WI38 (cell line): ENCODE measurements around the gene SEMA4A.

Experiments
- H3K4me3 ChIP-seq: 2 replicates; pipeline ENCODE4 v1.5.1; 2011; ENCODE audit warnings: low read depth, mild to moderate bottlenecking, control low read depth, low read length
- TF ChIP-seq, protein P1 (sequence below): IDR thresholded peaks from 2 replicates; pipeline ENCODE4 v1.5.1; 2012; ENCODE audit warnings: low read depth, mild to moderate bottlenecking, control low read depth, low read length

SEMA4A gene

DNA sequence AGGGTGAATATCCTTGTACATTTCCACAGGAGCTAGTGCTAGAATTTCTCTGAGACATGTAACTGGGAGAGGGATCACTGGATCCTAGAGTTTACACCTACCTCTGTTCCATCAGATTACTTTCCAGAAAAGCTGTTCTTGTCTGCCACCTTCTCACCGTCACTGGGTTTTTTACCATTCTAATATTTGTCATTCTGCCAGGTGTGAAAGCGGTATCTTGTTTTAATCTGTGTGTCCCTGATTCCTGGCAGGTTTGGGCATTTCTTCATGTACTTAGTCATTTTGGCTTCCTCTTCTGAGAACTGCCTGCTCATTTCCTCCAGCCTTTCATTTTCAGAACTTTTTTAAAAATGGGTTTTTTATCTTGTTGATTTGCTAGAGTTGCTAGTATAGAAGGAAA lies 64.5 kb downstream of the SEMA4A start:
- no peak overlapping the region for H3K4me3 ChIP-seq
- TF ChIP-seq, protein P1, sequence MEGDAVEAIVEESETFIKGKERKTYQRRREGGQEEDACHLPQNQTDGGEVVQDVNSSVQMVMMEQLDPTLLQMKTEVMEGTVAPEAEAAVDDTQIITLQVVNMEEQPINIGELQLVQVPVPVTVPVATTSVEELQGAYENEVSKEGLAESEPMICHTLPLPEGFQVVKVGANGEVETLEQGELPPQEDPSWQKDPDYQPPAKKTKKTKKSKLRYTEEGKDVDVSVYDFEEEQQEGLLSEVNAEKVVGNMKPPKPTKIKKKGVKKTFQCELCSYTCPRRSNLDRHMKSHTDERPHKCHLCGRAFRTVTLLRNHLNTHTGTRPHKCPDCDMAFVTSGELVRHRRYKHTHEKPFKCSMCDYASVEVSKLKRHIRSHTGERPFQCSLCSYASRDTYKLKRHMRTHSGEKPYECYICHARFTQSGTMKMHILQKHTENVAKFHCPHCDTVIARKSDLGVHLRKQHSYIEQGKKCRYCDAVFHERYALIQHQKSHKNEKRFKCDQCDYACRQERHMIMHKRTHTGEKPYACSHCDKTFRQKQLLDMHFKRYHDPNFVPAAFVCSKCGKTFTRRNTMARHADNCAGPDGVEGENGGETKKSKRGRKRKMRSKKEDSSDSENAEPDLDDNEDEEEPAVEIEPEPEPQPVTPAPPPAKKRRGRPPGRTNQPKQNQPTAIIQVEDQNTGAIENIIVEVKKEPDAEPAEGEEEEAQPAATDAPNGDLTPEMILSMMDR, result no peak

DNA sequence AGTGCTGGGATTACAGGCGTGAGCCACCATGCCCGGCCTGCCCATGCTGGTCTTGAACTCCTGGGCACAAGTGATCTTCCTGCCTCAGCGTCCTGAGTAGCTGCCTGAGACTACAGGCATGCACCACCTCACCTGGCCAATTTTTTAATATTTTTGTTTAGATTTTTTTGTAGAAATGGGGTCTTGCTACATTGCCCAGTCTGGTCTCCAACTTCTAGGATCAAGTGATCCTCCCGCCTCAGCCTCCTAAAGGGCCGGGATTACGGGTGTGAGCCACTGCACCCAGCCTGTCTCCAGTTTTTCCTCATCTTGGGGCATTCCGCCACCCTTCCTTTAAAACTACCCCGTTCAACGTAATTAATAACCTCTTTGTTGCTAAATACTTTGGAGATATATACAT lies 66.8 kb downstream of the SEMA4A start:
- H3K4me3 ChIP-seq, result no peak overlapping the region
- TF ChIP-seq, protein P1, result no peak

DNA sequence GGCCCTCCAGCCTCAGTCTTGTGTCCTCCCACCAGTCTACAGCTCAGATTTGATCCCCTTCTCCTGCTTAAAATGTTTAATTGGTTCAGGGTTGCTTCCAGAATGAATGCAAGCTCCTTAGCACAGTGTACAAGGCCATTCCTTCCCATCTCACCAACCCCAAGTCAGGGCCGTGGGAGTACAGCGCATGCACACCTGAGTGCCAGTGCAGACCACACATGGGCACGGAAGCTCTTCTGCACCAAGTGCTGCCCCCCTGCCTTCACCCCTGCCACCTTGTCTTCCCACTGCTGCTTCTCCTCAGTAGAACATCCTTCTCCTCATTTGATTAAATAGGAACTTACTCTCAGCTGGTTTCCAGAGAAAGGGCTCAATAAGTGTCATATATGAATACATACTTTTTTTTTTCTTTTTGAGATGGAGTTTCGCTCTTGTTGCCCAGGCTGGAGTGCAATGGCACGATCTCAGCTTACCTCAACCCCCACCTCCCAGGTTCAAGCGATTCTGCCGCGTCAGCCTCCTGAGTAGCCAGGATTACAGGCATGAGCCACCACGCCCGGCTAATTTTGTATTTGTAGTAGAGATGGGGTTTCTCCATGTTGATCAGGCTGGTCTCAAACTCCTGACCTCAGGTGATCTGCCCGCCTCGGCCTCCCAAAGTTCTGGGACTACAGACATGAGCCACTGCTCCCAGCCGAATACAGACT lies 68.8 kb downstream of the SEMA4A start:
- TF ChIP-seq, protein P1, result no peak
- no peak overlapping the region for H3K4me3 ChIP-seq

DNA sequence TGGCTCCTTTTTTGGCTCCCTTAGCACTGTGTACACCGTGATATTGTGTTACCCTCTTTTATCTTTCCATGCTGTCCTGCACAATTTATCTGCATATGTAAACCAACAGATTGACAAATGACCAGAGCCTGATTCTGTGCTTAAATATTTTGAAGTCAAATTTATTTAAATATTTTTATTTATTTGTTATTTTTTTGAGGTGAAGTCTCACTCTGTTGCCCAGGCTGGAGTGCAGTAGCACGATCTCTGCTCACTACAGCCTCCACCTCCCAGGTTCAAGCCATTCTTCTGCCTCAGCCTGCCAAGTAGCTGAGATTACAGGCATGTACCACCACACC lies 72.3 kb downstream of the SEMA4A start:
- TF ChIP-seq, protein P1, result no peak
- no peak overlapping the region for H3K4me3 ChIP-seq

DNA sequence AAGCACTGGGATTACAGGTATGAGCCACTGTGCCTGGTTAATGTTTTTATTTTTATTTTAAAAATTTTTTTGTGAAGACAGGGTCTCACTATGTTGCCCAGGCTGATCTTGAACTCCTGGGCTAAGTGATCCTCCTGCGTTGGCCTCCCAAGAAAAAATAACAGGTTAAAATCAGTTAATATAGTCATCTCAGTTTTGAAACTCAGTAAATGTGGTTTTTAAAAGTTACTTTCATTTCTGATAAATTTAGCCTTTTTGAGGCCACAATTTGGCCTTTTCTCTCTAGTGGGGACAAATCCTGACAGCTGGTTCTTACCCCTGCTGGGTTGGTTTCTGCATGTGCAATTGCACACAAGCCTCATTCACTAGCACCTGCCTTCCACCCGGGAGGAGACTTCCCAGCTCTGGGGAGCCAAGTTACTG lies 72.7 kb downstream of the SEMA4A start:
- no peak overlapping the region for H3K4me3 ChIP-seq
- TF ChIP-seq, protein P1, result no peak

DNA sequence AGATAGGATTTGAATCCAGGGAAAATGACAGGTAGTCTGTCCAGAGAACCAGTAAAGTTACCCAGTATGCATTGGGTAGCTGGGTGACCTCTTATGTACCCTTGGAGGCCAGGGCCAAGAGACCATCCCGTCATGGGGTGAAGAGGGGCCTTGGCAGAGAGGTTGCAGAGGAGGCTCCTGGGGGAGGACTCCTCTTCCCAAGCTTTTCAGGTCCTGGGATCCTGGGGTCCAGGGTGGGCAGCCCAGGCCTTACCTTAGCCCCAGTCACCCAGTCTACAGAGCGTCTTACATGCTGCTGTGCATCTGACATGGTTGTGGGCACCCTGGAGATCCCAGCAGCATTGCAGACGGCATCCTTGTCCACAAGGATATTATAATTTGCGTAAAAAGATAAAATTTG lies 73.4 kb downstream of the SEMA4A start:
- TF ChIP-seq, protein P1, result no peak
- H3K4me3 ChIP-seq, result no peak overlapping the region
